ELF-1 (cell line): Measurements from ENCODE around the gene S100A10.
A peak's percentile ranks its signal among the peaks of the same experiment; 100 is the strongest.

Source experiments
- DNase-seq: peaks from one replicate; pipeline ENCODE4 v3.0.0-alpha.2; 2016; ENCODE audit warnings: low read depth, low spot score

Gene S100A10

GRCh38 chr1:151988405-151988923, 5.2 kb downstream of the S100A10 start:
- DNase-seq, result peak; percentile 74

- DNase-seq, result no peak
Measured at GRCh38 chr1:151986501-151987190, 7.0 kb downstream of the S100A10 start.

- DNase-seq, result no peak
Measured at GRCh38 chr1:151985768-151986167, 7.9 kb downstream of the S100A10 start.

- no peak for DNase-seq
Measured at GRCh38 chr1:151985270-151985669, 8.4 kb downstream of the S100A10 start.

- no peak for DNase-seq
Measured at GRCh38 chr1:151984313-151984956, 9.2 kb downstream of the S100A10 start.

GRCh38 chr1:151982300-151983005, 11.2 kb downstream of the S100A10 start:
- DNase-seq, result no peak

- no peak for DNase-seq
Measured at GRCh38 chr1:151981178-151981525, 12.5 kb downstream of the S100A10 start.

- DNase-seq, result no peak
Measured at GRCh38 chr1:151980287-151981177, 13.1 kb downstream of the S100A10 start.

GRCh38 chr1:151978922-151979321, 14.7 kb downstream of the S100A10 start:
- DNase-seq, result no peak

GRCh38 chr1:151977662-151978230, 15.9 kb downstream of the S100A10 start:
- DNase-seq, result no peak

GRCh38 chr1:151976858-151977257, 16.8 kb downstream of the S100A10 start:
- peak; percentile 68 for DNase-seq

- DNase-seq, result no peak
Measured at GRCh38 chr1:151976015-151976343, 17.7 kb downstream of the S100A10 start.

GRCh38 chr1:151975311-151976014, 18.2 kb downstream of the S100A10 start:
- no peak for DNase-seq

GRCh38 chr1:151972542-151973248, 21.0 kb downstream of the S100A10 start:
- peak; percentile 70 for DNase-seq

GRCh38 chr1:151970626-151971025, 23.0 kb downstream of the S100A10 start:
- DNase-seq, result no peak

- no peak for DNase-seq
Measured at GRCh38 chr1:151970128-151970527, 23.5 kb downstream of the S100A10 start.

- DNase-seq, result no peak
Measured at GRCh38 chr1:151968791-151969399, 24.8 kb downstream of the S100A10 start.

GRCh38 chr1:151968058-151968457, 25.6 kb downstream of the S100A10 start:
- DNase-seq, result peak; percentile 73

GRCh38 chr1:151967091-151967490, 26.6 kb downstream of the S100A10 start:
- DNase-seq, result no peak

GRCh38 chr1:151966061-151966460, 27.6 kb downstream of the S100A10 start:
- DNase-seq, result no peak
